GM21526 (cell line): Measurements from ENCODE around the gene APOB.
A peak's percentile ranks its signal among the peaks of the same experiment; 100 is the strongest.

ENCODE experiments used
- ATAC-seq: cut with Tn5 transposase; IDR thresholded peaks from one replicate; pipeline ENCODE4 v1.9.1; 2021; ENCODE audit warnings: moderate library complexity; ENCODE audit not compliant: unreplicated experiment, low FRiP score

The APOB gene

GRCh38 chr2:20986024-20986939 is 57.6 kb downstream of the APOB start:
- no peak for ATAC-seq

- no peak for ATAC-seq
Observed at GRCh38 chr2:20985062-20985461, 58.8 kb downstream of the APOB start.

- no peak for ATAC-seq
Observed at GRCh38 chr2:20984408-20984807, 59.5 kb downstream of the APOB start.

GRCh38 chr2:20983844-20984243 is 60.0 kb downstream of the APOB start:
- ATAC-seq, result no peak

- no peak for ATAC-seq
Observed at GRCh38 chr2:20982861-20983260, 61.0 kb downstream of the APOB start.

GRCh38 chr2:20977520-20978180 is 66.2 kb downstream of the APOB start:
- ATAC-seq, result no peak

GRCh38 chr2:20976527-20976926 is 67.3 kb downstream of the APOB start:
- ATAC-seq, result no peak

GRCh38 chr2:20972792-20973565 is 70.9 kb downstream of the APOB start:
- ATAC-seq, result no peak

GRCh38 chr2:20972110-20972509 is 71.8 kb downstream of the APOB start:
- no peak for ATAC-seq

- ATAC-seq, result no peak
Observed at GRCh38 chr2:20970068-20970467, 73.8 kb downstream of the APOB start.

GRCh38 chr2:20966061-20966595 is 77.7 kb downstream of the APOB start:
- ATAC-seq, result no peak

GRCh38 chr2:20965221-20965620 is 78.7 kb downstream of the APOB start:
- ATAC-seq, result no peak

GRCh38 chr2:20963867-20964266 is 80.0 kb downstream of the APOB start:
- ATAC-seq, result no peak

- ATAC-seq, result peak; percentile 86
Observed at GRCh38 chr2:20962939-20963557, 80.8 kb downstream of the APOB start.

GRCh38 chr2:20961858-20962257 is 82.0 kb downstream of the APOB start:
- ATAC-seq, result no peak

GRCh38 chr2:20960003-20960402 is 83.9 kb downstream of the APOB start:
- no peak for ATAC-seq

- ATAC-seq, result no peak
Observed at GRCh38 chr2:20959252-20959651, 84.6 kb downstream of the APOB start.

GRCh38 chr2:20957788-20958525 is 85.9 kb downstream of the APOB start:
- no peak for ATAC-seq

GRCh38 chr2:20955277-20956026 is 88.4 kb downstream of the APOB start:
- no peak for ATAC-seq
